ENCODE measurements around the gene TIMMDC1.

The TIMMDC1 gene

DNA sequence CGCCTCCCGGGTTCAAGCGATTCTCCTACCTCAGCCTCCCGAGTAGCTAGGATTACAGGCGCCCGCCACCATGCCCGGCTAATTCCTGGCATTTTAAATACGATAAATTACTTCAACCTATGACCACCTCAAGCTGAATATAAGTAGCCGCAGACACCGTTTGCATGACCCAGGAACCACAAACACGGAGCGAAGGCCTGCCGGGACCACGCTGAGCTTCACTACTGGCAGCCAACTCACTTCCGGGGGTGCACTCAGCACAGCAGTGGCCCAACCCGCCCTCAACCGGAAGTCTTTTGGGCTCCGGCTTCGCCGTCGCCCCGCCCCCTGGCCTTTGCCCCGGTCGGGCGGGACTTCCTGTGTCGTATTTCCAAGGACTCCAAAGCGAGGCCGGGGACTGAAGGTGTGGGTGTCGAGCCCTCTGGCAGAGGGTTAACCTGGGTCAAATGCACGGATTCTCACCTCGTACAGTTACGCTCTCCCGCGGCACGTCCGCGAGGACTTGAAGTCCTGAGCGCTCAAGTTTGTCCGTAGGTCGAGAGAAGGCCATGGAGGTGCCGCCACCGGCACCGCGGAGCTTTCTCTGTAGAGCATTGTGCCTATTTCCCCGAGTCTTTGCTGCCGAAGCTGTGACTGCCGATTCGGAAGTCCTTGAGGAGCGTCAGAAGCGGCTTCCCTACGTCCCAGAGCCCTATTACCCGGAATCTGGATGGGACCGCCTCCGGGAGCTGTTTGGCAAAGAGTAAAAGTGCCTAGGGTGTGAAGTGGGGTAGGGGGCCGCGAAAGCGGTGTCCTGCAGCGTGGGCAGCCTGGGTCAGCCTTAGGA, at the start of gene TIMMDC1:
TIMMDC1 (plus strand) TSS at position 362 of the 826 bp plus-strand sequence; CDS start at position 549, 187 bp downstream.
- DNase-seq (ENCODE audit: low read depth): peak; percentile 91

GRCh38 chr3:119453822-119454221, 44.5 kb upstream of the TIMMDC1 start:
- DNase-seq (ENCODE audit: low read depth): no peak

DNA sequence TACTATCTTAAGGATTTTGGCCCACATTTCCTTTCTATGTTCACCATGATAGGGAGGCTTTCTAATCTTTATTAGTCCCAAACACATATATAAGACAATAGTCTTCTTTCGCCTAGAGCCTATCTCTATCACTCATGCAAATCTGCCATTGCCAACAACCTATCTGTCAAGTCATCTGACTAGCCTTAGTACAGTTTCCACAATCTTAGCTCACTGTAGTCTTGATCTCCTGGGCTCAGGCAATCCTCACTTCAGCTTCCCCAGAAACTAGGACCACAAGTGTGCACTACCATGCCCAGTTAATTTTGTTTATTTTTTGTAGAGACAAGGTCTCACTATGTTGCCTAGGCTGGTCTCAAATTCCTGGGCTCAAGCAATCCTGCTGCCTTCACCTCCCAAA, 41.9 kb upstream of the TIMMDC1 start:
- no peak for DNase-seq (ENCODE audit: low read depth)

DNA sequence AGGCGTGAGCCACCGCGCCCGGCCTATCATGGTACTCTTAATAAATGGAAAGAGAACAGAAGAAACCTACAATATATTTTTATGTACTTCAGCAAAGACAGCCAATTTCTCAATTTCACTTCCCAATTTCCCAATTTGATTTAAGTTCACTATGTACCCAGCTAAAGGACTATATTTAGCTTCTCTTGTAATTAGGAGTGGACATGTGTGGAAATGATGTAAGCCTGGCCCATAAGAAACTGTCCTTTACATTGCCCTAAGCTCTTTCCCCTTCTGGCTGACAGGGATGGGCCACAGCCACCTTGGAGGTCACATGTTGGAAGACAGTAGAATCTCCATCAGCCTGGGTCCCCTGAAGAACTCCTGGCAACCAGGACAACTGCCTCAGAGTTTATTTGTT, 41.1 kb upstream of the TIMMDC1 start:
- no peak for DNase-seq (ENCODE audit: low read depth)

- peak; percentile 98 for DNase-seq (ENCODE audit: low read depth)
These were observed 34.9 kb upstream of the TIMMDC1 start, which contains the start of gene TMEM39A for GRCh38 chr3:119463171-119464169. TSS of gene TMEM39A (minus strand) at chr3:119463615. CDS start at chr3:119462074, 1,541 bp downstream.

- no peak for DNase-seq (ENCODE audit: low read depth)
These were observed 30.3 kb upstream of the TIMMDC1 start for GRCh38 chr3:119468041-119468440.

DNA sequence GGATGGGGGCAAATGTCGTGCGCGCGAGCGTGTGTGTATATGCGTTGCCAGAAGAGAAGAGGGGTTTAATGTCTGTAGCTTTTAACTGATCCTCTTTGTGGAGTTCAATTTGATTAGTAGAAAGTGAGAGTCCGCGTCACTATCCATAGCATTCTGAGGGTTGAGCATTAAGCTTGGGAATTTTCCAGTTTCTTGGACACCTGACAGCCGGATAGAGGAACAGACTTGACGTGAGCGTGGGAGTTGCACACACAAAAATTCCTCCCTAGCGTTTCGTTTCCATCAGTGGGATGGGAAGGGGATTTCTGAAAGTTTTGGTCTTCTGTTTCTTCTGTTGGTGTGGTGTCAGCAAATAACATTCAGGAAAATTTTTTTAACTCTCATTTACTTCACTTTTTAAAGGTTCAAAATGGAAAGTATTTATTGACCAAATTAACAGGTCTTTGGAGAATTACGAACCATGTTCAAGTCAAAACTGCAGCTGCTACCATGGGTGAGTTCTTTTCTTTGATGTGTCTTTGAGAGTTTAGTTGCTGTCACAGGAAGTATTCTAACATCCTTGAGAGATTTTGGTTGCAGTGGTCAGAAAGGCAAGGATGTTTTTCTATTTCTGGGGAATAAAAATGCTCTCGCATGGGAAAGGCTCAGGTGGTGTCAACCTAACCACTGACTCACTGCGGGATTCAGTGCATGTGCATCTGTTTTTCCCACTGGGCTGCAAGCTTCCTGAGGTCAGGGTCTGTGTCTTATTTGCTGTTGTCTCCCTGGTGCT, 28.7 kb upstream of the TIMMDC1 start:
- no peak for DNase-seq (ENCODE audit: low read depth)

GRCh38 chr3:119470866-119471265, 27.5 kb upstream of the TIMMDC1 start:
- no peak for DNase-seq (ENCODE audit: low read depth)

- no peak for DNase-seq (ENCODE audit: low read depth)
These were observed 17.3 kb upstream of the TIMMDC1 start for GRCh38 chr3:119481079-119481478.

DNA sequence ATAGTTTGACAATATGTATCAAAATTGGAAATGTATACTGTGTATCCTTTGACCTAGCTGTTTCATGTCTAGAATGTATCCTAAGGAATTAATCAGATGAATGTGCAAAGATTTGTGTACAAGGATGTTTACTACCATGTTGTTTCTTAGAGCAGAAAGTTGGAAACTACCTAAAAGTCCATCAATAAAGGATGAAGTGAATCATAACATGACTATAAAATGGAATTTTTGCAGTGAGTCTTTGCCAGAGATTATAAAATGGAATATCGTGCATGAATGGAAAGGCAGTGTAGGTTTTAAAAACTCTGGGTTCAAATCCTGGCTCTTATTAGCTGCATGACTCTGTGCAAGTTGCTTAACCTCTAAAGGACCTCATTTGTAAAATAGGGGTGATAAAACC, 15.2 kb upstream of the TIMMDC1 start:
- no peak for DNase-seq (ENCODE audit: low read depth)

- DNase-seq (ENCODE audit: low read depth): no peak
These were observed 12.8 kb upstream of the TIMMDC1 start for GRCh38 chr3:119485563-119485962.

GRCh38 chr3:119490153-119490552, 8.2 kb upstream of the TIMMDC1 start:
- no peak for DNase-seq (ENCODE audit: low read depth)

GRCh38 chr3:119492128-119492527, 6.2 kb upstream of the TIMMDC1 start:
- DNase-seq (ENCODE audit: low read depth): no peak

DNA sequence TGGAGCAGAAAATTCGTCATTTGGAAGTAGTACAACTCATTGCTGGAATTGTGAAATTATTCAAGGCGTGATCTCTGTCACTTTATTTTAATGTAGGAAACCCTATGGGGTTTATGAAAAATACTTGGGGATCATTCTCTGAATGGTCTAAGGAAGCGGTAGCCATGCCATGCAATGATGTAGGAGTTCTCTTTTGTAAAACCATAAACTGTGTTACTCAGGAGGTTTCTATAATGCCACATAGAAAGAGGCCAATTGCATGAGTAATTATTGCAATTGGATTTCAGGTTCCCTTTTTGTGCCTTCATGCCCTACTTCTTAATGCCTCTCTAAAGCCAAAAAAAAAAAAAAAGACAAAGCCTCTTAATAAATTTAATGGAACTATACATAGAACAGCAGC, 5.5 kb upstream of the TIMMDC1 start:
- no peak for DNase-seq (ENCODE audit: low read depth)

DNA sequence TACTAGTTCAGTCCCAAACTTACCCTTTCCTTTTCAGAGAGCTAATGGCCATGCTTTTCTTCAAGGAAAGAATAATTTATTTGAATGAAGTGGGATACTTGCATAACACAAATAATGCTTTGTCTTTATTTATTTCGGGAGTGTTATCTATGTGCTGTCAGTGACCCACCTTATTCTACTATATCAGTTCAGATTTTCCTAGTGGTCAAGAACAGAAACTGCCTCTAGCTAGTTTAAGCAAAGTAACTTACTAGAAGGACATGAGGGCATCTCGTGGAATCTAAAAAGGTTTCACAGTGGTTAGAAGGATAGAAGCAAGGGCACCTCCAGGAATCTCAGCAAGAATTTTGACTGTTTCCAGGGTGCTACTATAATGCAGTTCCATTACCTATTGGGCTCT, 3.8 kb upstream of the TIMMDC1 start:
- DNase-seq (ENCODE audit: low read depth): no peak

DNA sequence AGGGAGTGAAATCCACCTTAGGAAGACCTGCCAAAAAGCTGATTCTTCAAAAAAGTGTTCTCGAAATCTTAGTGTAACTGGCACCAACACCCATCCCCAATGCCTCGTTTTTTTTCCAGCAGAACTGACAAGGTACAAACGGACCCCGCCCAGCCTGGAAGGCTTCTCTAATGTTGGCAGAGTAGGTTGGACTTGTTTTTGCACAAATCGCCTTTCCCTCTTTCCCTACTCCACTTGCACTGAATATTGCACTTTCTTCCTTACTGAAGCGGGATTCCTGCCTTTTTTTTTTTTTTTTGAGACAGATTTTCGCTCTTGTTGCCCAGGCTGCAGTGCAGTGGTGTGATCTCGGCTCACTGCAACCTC, 544 bp upstream of the TIMMDC1 start:
- no peak for DNase-seq (ENCODE audit: low read depth)

DNA sequence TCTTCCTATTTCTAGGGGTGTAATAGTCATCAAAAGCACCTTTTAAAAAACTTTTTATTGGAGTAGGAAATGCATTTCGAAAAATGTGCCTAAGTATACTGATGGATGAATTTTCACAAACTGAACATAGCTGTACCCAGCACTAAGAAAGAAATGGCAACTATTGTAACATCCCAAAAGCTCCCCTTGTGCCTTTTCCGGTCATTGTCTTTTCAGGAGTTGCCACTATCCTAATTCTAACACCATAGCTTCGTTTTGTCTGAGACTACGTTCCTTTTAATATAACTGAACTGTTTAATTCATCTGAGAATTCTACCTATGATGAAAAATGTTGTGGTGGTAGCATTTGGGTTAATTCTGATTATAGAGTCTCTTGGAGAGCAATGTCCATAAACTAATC, 1.9 kb downstream of the TIMMDC1 start:
- no peak for DNase-seq (ENCODE audit: low read depth)

GRCh38 chr3:119500901-119501300, 2.6 kb downstream of the TIMMDC1 start:
- DNase-seq (ENCODE audit: low read depth): no peak

DNA sequence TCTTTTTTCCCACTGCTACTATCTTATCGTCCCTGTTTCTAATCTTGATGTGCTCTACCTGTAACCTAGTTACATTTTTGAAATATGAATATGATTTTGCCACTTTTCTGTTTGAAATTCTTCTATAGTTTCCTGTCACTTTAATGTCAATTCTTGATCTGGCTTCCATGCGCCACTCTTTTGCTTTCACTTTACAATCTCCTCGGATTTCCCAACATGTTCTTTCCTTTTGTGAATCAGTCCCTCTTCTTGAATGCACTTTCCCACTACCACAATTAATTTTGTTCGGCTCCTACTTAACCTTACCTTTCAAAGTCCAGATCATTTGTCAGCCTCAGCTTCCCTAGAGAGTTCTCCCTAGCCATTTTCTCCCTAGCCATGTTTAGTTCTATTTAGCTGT, 8.3 kb downstream of the TIMMDC1 start:
- DNase-seq (ENCODE audit: low read depth): no peak

GRCh38 chr3:119507404-119507803, 9.1 kb downstream of the TIMMDC1 start:
- DNase-seq (ENCODE audit: low read depth): no peak

DNA sequence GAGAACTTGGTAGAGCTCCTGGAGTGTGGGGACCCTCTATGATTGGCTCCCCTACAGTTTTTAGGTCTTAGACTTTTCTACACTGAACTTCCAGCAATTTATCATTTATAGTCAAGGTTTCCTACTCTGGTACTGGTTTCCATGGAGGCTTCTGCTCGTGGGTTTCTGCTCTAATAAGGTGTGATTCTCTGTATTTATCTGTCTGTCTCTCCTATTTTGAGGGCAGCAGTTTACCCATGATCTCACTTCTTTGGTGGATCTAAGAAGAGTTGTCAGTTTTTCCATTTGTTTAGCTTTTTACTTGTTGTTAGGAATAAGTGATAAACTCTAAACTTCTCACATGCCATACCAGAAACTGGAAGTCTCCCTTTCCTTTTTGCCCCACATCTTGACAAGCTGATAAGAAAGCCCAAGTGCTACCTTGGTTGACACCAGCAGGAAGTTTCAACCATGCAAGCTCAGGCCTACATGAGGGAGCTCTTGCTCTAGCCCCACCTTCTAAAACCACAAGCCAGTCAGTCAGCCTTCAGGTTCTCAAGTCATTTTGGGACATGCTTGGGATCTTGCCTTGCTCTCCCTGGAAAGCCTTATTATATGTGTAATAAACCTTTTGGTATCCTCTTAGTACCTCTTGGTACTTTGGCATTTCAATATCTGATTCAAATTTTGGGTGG, 10.0 kb downstream of the TIMMDC1 start:
- DNase-seq (ENCODE audit: low read depth): no peak
